ENCODE data around the gene NT5C. TPM values are rescaled to one million over a fixed set of nuclear protein-coding genes. Genes with fewer than 3 reads are reported as not detected.

NT5C gene
- total RNA-seq, 1 experiment from 2014 or later, result 136 TPM

GRCh38 chr17:75105126-75106080 lies 26.1 kb downstream of the NT5C start:
- no peaks in the 10 kb centered on the region for H3K36me3 ChIP-seq
- H3K9me3 ChIP-seq (replicated peaks), result no peaks in the 10 kb centered on the region
- no peak overlapping the region for H3K4me3 ChIP-seq
- H3K4me1 ChIP-seq (replicated peaks), result peaks cover 27% of the 10 kb centered on the region
- DNase-seq (ENCODE audit: low read depth in 1 of 2, low spot score in 2 of 2), result no peak
- no peaks in the 10 kb centered on the region for H3K27me3 ChIP-seq (replicated peaks)
- H3K27ac ChIP-seq, result no peak overlapping the region

GRCh38 chr17:75103601-75104554 lies 27.7 kb downstream of the NT5C start:
- no peak overlapping the region for H3K27ac ChIP-seq

GRCh38 chr17:75102385-75102821 lies 29.1 kb downstream of the NT5C start:
- H3K4me3 ChIP-seq, result no peak overlapping the region
- DNase-seq (ENCODE audit: low read depth in 1 of 2, low spot score in 2 of 2), result no peak
- H3K9me3 ChIP-seq (replicated peaks), result no peaks in the 10 kb centered on the region
- H3K36me3 ChIP-seq, result no peaks in the 10 kb centered on the region
- H3K4me1 ChIP-seq (replicated peaks), result peaks cover 18% of the 10 kb centered on the region
- H3K27ac ChIP-seq, result no peak overlapping the region
- no peaks in the 10 kb centered on the region for H3K27me3 ChIP-seq (replicated peaks)

More at GRCh38 chr17:75103601-75104554, 27.7 kb downstream of the NT5C start:
- peaks cover 18% of the 10 kb centered on the region for H3K4me1 ChIP-seq (replicated peaks)
- no peak overlapping the region for H3K4me3 ChIP-seq
- no peak for DNase-seq (ENCODE audit: low read depth in 1 of 2, low spot score in 2 of 2)
- no peaks in the 10 kb centered on the region for H3K36me3 ChIP-seq
- no peaks in the 10 kb centered on the region for H3K9me3 ChIP-seq (replicated peaks)
- H3K27me3 ChIP-seq (replicated peaks), result no peaks in the 10 kb centered on the region

- no peaks in the 10 kb centered on the region for H3K27me3 ChIP-seq (replicated peaks)
- no peaks in the 10 kb centered on the region for H3K9me3 ChIP-seq (replicated peaks)
- H3K27ac ChIP-seq, result no peak overlapping the region
- H3K4me1 ChIP-seq (replicated peaks), result peaks cover 11% of the 10 kb centered on the region
- no peak for DNase-seq (ENCODE audit: low read depth in 1 of 2, low spot score in 2 of 2)
- H3K36me3 ChIP-seq, result no peaks in the 10 kb centered on the region
- no peak overlapping the region for H3K4me3 ChIP-seq
These were observed 31.5 kb downstream of the NT5C start for GRCh38 chr17:75099881-75100595.

GRCh38 chr17:75098861-75099260 lies 32.7 kb downstream of the NT5C start:
- Histone ChIP-seq H3K27ac (no peak overlapping the region), H3K27me3 (replicated peaks) (no peaks in the 10 kb centered on the region), H3K4me1 (replicated peaks) (peaks cover 11% of the 10 kb centered on the region), H3K36me3 (no peaks in the 10 kb centered on the region), H3K9me3 (replicated peaks) (no peaks in the 10 kb centered on the region), H3K4me3 (no peak overlapping the region)
- DNase-seq (ENCODE audit: low read depth in 1 of 2, low spot score in 2 of 2), result no peak

- Histone ChIP-seq H3K4me3 (no peak overlapping the region), H3K36me3 (no peaks in the 10 kb centered on the region), H3K4me1 (replicated peaks) (peaks cover 11% of the 10 kb centered on the region), H3K27ac (no peak overlapping the region), H3K27me3 (replicated peaks) (no peaks in the 10 kb centered on the region), H3K9me3 (replicated peaks) (no peaks in the 10 kb centered on the region)
- DNase-seq (ENCODE audit: low read depth in 1 of 2, low spot score in 2 of 2), result no peak
These were observed 33.7 kb downstream of the NT5C start for GRCh38 chr17:75097865-75098264.

GRCh38 chr17:75096082-75096625 lies 35.4 kb downstream of the NT5C start:
- Histone ChIP-seq H3K27ac (peak overlapping the region; percentile 3), H3K9me3 (replicated peaks) (no peaks in the 10 kb centered on the region), H3K36me3 (no peaks in the 10 kb centered on the region), H3K4me1 (replicated peaks) (peaks cover 11% of the 10 kb centered on the region), H3K4me3 (no peak overlapping the region), H3K27me3 (replicated peaks) (no peaks in the 10 kb centered on the region)
- peak; percentile 90 for DNase-seq (ENCODE audit: low read depth in 1 of 2, low spot score in 2 of 2)

- H3K36me3 ChIP-seq, result no peaks in the 10 kb centered on the region
- no peak overlapping the region for H3K4me3 ChIP-seq
- no peak for DNase-seq (ENCODE audit: low read depth in 1 of 2, low spot score in 2 of 2)
- H3K27ac ChIP-seq, result no peak overlapping the region
- H3K9me3 ChIP-seq (replicated peaks), result no peaks in the 10 kb centered on the region
- no peaks in the 10 kb centered on the region for H3K27me3 ChIP-seq (replicated peaks)
- H3K4me1 ChIP-seq (replicated peaks), result peaks cover 11% of the 10 kb centered on the region
These were observed 36.6 kb downstream of the NT5C start for GRCh38 chr17:75094871-75095399.

- Histone ChIP-seq H3K4me1 (replicated peaks) (peaks cover 18% of the 10 kb centered on the region), H3K27ac (no peak overlapping the region), H3K4me3 (no peak overlapping the region), H3K9me3 (replicated peaks) (no peaks in the 10 kb centered on the region), H3K36me3 (no peaks in the 10 kb centered on the region), H3K27me3 (replicated peaks) (no peaks in the 10 kb centered on the region)
- no peak for DNase-seq (ENCODE audit: low read depth in 1 of 2, low spot score in 2 of 2)
These were observed 37.9 kb downstream of the NT5C start for GRCh38 chr17:75093548-75094158.

- no peak for DNase-seq (ENCODE audit: low read depth in 1 of 2, low spot score in 2 of 2)
- no peak overlapping the region for H3K4me3 ChIP-seq
- no peaks in the 10 kb centered on the region for H3K27me3 ChIP-seq (replicated peaks)
- H3K27ac ChIP-seq, result no peak overlapping the region
- H3K4me1 ChIP-seq (replicated peaks), result peaks cover 35% of the 10 kb centered on the region
- H3K36me3 ChIP-seq, result no peaks in the 10 kb centered on the region
- no peaks in the 10 kb centered on the region for H3K9me3 ChIP-seq (replicated peaks)
These were observed 39.7 kb downstream of the NT5C start for GRCh38 chr17:75091855-75092327.

- H3K27me3 ChIP-seq (replicated peaks), result no peaks in the 10 kb centered on the region
- no peaks in the 10 kb centered on the region for H3K36me3 ChIP-seq
- peaks cover 35% of the 10 kb centered on the region for H3K4me1 ChIP-seq (replicated peaks)
- no peak overlapping the region for H3K27ac ChIP-seq
- no peak overlapping the region for H3K4me3 ChIP-seq
- no peak for DNase-seq (ENCODE audit: low read depth in 1 of 2, low spot score in 2 of 2)
- no peaks in the 10 kb centered on the region for H3K9me3 ChIP-seq (replicated peaks)
These were observed 40.4 kb downstream of the NT5C start for GRCh38 chr17:75090871-75091854.

All from SJSA1 (cell line).